ENCODE data around the gene ZNF841. TPM values are rescaled to one million over a fixed set of nuclear protein-coding genes. Genes with fewer than 3 reads are reported as not detected.
"Not testable (repeated sequence)": the region's sequence is repeated elsewhere in the genome, so short reads cannot be mapped to it uniquely, and the experiment has no call there.

Gene ZNF841
- total RNA-seq, 2 experiments from 2014 or later = 20.0 TPM

DNA sequence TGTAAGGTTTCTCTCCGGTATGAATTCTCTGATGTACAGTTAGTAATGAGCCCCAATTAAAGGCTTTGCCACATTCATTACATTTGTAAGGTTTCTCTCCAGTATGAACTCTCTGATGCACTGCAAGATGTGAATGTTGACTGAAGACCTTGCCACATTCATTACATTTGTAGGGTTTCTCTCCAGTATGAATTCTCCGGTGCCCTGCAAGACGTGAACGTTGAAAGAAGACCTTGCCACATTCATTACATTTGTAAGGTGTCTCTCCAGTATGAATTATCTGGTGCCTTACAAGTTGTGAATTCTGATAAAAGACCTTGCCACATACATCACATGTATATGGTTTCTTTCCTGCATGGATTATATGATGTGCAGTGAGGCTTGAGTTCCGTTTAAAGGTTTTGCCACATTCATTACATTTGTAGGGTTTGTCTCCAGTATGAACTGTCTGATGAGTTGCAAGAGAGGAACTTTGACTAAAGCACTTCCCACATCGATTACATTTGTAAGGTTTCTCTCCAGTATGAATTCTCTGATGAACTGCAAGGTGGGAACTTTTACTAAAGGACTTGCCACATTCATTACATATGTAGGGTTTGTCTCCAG is 29.2 kb downstream of the ZNF841 start:
- H3K36me3 Mint-ChIP-seq (ENCODE audit: low read depth) = peaks cover 99% of the 10 kb centered on the region
- POLR2A ChIA-PET = no interaction called here

DNA sequence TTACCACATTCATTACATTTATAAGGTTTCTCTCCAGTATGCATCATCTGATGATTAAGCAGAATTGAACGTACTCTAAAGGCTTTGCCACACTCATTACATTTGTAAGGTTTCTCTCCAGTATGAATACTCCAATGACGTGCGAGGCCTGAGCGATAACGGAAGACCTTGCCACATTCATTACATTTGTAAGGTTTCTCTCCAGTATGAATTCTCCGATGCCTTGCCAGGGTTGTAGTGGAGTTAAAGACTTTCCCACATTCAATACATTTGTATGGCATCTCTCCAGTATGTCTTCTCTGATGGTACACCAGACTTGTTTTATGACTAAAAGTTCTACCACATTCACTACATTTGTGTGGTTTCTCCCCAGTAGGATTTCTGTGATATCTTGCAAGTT is 30.2 kb downstream of the ZNF841 start:
- ATAC-seq (ENCODE audit: poor library complexity) (no peak), DNase-seq (no peak)
- no peaks in the 10 kb centered on the region for H3K27me3 Mint-ChIP-seq
- no peak overlapping the region for H3K27ac ChIP-seq (ENCODE audit: low read depth in 1 of 2, low read length in 2 of 2)
- ChIA-PET POLR2A (no interaction called here), CTCF (no interaction called here)
- no peak overlapping the region for H3K27ac Mint-ChIP-seq
- peaks cover 99% of the 10 kb centered on the region for H3K36me3 Mint-ChIP-seq (ENCODE audit: low read depth)
- H3K4me1 ChIP-seq (ENCODE audit: insufficient read depth, low read length) = no peaks in the 10 kb centered on the region
- H3K9me3 Mint-ChIP-seq = peaks cover 29% of the 10 kb centered on the region
- no peak overlapping the region for H3K4me3 Mint-ChIP-seq
- no peaks in the 10 kb centered on the region for H3K27me3 ChIP-seq (ENCODE audit: control insufficient read depth in 1 of 2, insufficient read depth in 2 of 2, low read length in 2 of 2)
- no peak overlapping the region for H3K4me3 ChIP-seq (ENCODE audit: low read length)
- TF ChIP-seq, protein P1, sequence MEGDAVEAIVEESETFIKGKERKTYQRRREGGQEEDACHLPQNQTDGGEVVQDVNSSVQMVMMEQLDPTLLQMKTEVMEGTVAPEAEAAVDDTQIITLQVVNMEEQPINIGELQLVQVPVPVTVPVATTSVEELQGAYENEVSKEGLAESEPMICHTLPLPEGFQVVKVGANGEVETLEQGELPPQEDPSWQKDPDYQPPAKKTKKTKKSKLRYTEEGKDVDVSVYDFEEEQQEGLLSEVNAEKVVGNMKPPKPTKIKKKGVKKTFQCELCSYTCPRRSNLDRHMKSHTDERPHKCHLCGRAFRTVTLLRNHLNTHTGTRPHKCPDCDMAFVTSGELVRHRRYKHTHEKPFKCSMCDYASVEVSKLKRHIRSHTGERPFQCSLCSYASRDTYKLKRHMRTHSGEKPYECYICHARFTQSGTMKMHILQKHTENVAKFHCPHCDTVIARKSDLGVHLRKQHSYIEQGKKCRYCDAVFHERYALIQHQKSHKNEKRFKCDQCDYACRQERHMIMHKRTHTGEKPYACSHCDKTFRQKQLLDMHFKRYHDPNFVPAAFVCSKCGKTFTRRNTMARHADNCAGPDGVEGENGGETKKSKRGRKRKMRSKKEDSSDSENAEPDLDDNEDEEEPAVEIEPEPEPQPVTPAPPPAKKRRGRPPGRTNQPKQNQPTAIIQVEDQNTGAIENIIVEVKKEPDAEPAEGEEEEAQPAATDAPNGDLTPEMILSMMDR (IDR thresholded peaks at IDR 0.05) = no peak
- peaks cover 65 to 99% of the 10 kb centered on the region in 2 experiments for H3K9me3 ChIP-seq (ENCODE audit: control insufficient read depth in 1 of 2, insufficient read depth in 1 of 2, low read length in 2 of 2)
- H3K4me1 Mint-ChIP-seq (ENCODE audit: low read depth) = no peaks in the 10 kb centered on the region
- H3K36me3 ChIP-seq (ENCODE audit: insufficient read depth, low read length) = peaks cover 45% of the 10 kb centered on the region
- intact Hi-C loops (cut with DNase I, micrococcal nuclease) = no loop called here

More for the DNA sequence above, 29.2 kb downstream of the ZNF841 start:
- Histone ChIP-seq H3K27me3 (ENCODE audit: control insufficient read depth in 1 of 2, insufficient read depth in 2 of 2, low read length in 2 of 2) (no peaks in the 10 kb centered on the region), H3K36me3 (ENCODE audit: insufficient read depth, low read length) (peaks cover 55% of the 10 kb centered on the region), H3K4me3 (ENCODE audit: low read length) (no peak overlapping the region), H3K4me1 (ENCODE audit: insufficient read depth, low read length) (no peaks in the 10 kb centered on the region), H3K9me3 (ENCODE audit: control insufficient read depth in 1 of 2, insufficient read depth in 1 of 2, low read length in 2 of 2) (peaks cover 60 to 99% of the 10 kb centered on the region in 2 experiments), H3K27ac (ENCODE audit: low read depth in 1 of 2, low read length in 2 of 2) (no peak overlapping the region)
- intact Hi-C loops (cut with DNase I, micrococcal nuclease) = no loop called here
- DNase-seq (no peak), ATAC-seq (ENCODE audit: poor library complexity) (no peak)
- TF ChIP-seq, protein P1 (IDR thresholded peaks at IDR 0.05) = no peak
- Mint-ChIP-seq H3K27ac (no peak overlapping the region), H3K9me3 (peaks cover 36% of the 10 kb centered on the region), H3K4me3 (no peak overlapping the region), H3K4me1 (ENCODE audit: low read depth) (no peaks in the 10 kb centered on the region), H3K27me3 (no peaks in the 10 kb centered on the region)
- CTCF ChIA-PET = no interaction called here

DNA sequence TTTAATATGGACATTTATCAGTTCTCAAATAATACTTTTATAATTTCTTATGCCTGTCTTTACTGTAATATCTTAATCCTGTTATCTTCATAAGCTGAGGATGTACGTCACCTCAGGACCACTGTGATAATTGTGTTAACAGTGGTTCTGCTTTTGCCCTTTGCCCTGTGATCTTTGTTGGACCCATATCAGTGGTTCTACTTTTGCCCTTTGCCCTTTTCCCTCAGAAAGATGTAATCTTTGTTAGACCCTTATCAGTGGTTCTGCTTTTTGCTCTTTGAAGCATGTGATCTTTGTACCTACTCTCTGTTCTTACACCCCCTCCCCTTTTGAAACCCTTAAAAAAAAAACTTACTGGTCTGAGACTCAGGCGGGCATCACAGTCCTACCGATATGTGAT is 39.1 kb downstream of the ZNF841 start:
- H3K27ac Mint-ChIP-seq; POLR2A ChIA-PET; H3K27me3 ChIP-seq (ENCODE audit: control insufficient read depth in 1 of 2, insufficient read depth in 2 of 2, low read length in 2 of 2); intact Hi-C loops (cut with DNase I, micrococcal nuclease); DNase-seq; H3K4me3 ChIP-seq (ENCODE audit: low read length); H3K27me3 Mint-ChIP-seq; H3K27ac ChIP-seq (ENCODE audit: low read depth in 1 of 2, low read length in 2 of 2); ATAC-seq (ENCODE audit: poor library complexity); H3K4me1 ChIP-seq (ENCODE audit: insufficient read depth, low read length); H3K36me3 ChIP-seq (ENCODE audit: insufficient read depth, low read length); H3K4me1 Mint-ChIP-seq (ENCODE audit: low read depth); H3K4me3 Mint-ChIP-seq; CTCF ChIA-PET: not testable (repeated sequence)
- peaks cover 12% of the 10 kb centered on the region for H3K9me3 Mint-ChIP-seq
- H3K9me3 ChIP-seq (ENCODE audit: control insufficient read depth in 1 of 2, insufficient read depth in 1 of 2, low read length in 2 of 2) = peaks cover 27 to 31% of the 10 kb centered on the region in 2 experiments
- H3K36me3 Mint-ChIP-seq (ENCODE audit: low read depth) = peaks cover 92% of the 10 kb centered on the region

DNA sequence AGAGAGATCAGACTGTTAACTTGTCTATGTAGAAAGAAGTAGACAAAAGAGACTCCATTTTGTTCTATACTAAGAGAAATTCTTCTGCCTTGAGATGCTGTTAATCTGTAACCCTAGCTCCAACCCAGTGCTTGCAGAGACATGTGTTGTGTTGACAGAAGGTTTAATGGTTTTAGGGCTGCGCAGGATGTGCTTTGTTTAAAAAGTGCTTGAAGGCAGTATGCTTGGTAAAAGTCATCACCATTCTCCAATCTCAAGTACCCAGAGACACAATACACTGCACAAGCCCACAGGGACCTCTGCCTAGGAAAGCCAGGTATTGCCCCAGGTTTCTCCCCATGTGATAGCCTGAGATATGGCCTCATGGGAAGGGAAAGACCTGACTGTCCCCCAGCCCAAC is 43.8 kb downstream of the ZNF841 start:
- intact Hi-C loops (cut with DNase I, micrococcal nuclease); H3K27ac Mint-ChIP-seq; H3K4me3 ChIP-seq (ENCODE audit: low read length); H3K4me3 Mint-ChIP-seq; CTCF ChIA-PET; H3K36me3 ChIP-seq (ENCODE audit: insufficient read depth, low read length); H3K27ac ChIP-seq (ENCODE audit: low read depth in 1 of 2, low read length in 2 of 2); ATAC-seq (ENCODE audit: poor library complexity); H3K4me1 ChIP-seq (ENCODE audit: insufficient read depth, low read length); H3K27me3 ChIP-seq (ENCODE audit: control insufficient read depth in 1 of 2, insufficient read depth in 2 of 2, low read length in 2 of 2); DNase-seq; H3K27me3 Mint-ChIP-seq; H3K9me3 ChIP-seq (ENCODE audit: control insufficient read depth in 1 of 2, insufficient read depth in 1 of 2, low read length in 2 of 2): not testable (repeated sequence)
- Mint-ChIP-seq H3K36me3 (ENCODE audit: low read depth) (peaks cover 94% of the 10 kb centered on the region), H3K9me3 (peaks cover 13% of the 10 kb centered on the region), H3K4me1 (ENCODE audit: low read depth) (peaks cover 29% of the 10 kb centered on the region)
- POLR2A ChIA-PET = interaction anchor here (1.4 kb wide), 1 partner anchor 25 kb away, joined by 4 read pairs; no protein-coding TSS in a partner anchor
